Stimulated activated CD4-positive, alpha-beta T cell treated with anti-CD3 and anti-CD28 coated beads, Interleukin-4, amount 100 ng/mL, for 24 hours (primary cell): ENCODE data around the gene CCDC88C.

Experiments
- DNase-seq: peaks from one replicate; pipeline ENCODE4 v3.0.0-alpha.2; 2020

The CCDC88C gene

DNA sequence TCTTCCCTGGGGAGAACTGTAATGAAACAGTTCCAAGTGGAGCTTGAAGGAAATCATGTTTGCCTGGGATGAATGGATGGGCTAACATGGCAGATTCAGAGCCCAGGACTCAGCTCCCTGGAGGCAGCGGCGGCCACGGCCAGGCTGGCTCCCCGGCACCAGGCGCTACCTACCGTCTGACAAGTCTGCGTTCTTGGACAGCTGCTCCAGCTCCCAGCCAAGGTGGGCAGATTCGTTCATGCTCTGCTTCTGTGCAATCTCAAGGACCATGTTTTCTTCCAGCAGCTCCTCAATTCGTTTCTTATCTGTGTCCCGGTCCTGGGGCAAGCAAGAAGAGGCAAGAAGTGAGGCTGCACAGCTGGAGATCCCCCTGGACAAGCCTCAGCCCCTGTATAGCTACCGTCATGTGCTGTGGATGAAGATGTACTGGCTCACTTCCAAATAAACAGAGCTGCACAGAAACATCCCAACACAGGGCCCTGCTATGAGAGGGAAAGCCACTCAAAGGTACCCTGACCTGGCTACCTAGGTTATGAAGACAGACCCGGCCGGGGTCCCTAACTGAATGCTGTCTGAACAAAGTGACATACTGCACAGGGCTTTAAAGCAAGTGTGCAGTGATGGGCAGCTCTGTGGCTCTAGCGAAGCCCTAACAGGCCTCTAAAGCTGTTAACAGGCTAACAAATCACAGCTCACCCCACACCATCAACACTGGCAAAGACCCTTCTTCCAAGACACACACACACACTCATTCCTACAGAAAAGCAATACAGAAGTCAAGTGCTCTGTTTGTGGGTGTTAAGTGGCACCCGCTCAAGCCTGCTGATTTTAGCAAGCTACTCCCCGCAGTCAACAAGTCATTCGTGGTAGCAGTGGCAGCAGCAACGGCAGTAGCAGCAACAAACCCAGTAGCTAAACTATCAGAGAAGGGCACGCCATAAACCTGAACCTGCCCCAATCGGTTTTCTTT lies 92.7 kb downstream of the CCDC88C start:
- DNase-seq, result no peak

DNA sequence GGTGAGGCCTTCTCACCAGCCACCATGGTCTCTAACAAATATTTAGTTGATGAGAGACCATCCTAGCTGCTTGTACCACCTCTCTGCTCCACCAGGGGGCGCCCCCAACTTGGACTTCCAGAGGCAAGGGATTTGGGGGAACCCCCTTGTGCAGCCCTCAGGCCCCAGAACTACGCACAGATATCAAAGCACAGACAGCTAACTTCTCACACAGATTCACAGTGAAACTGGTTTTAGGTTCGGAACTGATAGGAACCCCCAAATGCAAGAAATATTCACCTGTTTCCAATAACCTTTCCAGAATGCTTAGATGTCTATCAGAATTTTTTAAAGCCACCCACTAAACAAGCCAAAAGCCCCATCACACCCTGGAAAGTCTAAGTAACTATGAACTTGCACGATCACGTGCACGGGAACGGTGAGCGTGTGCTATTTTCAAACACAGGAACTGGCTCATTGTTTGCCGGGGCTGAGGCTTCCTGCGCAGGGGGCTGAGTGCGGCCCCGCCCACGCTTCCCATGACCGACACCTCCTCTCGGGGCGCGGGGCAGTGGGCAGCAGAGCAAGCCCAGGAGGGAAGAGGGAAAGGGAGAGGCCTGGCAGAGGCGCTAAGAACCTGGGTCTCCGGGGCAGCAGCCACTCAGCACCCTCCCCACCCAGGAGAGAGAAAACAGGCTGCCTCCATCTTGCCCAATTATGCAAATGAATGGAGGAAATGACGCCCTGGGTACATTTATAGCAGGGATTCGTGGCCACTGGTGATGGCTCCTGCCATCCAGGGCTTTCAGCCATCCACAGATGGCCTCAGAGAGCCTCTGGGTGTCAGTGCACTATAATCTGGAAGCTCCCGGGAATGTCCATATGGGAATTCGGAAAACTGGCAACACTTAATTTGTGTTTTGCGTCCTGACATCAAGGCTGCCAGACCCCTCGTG lies 93.7 kb downstream of the CCDC88C start:
- peak; percentile 97 for DNase-seq

DNA sequence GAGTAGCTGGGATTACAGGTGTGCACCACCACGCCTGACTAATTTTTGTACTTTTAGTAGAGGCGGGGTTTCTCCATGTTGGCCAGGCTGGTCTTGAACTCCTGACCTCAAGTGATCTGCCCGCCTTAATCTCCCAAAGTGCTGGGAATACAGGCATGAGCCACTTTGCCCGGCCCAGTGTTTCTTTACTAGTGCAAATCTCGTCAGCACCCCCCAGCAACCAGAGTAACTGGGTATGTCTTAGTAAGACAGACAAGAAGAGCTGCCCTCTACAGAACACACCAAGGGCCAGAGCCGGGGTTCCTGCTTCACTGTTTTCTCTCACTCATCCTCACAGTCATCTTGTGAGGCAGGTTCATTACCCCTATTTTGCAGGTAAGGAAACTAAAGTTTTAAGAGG lies 94.6 kb downstream of the CCDC88C start:
- no peak for DNase-seq

DNA sequence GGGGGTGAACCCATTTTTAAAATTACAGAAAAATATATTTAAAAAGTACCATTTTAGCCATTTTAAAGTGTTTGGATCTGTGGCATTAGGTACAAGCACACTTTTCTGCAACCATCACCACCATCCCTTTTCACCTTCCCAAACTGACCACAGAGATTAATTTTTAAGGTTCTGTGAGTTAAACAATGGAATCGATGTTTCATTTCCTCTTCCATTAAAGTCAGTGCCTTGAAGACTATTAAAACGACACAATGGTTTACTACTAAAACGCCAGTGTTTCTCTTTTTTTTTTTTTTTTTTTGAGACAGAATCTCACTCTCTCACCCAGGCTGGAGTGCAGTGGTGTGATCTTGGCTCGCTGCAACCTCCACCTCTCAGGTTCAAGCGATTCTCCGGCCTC lies 95.0 kb downstream of the CCDC88C start:
- DNase-seq, result no peak

DNA sequence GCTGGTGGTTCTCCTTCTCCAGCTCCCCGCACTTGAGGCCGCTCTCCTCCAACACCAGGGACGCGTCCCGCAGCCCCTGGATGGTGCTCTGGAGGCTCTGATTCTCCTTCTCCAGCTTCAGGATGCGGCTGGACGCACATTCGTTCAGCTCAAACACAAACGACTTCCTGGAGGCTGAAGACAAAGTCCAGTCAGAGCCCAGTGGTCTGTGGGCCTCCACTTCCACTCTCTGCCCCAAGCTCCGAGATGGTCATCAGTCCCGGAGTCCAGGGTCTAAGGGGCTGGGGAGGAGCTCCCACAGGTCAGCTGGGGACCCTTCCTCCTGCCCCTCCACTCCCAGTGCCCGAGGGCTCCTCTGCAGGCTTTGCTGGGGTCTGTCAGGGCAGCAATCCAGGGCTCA lies 96.5 kb downstream of the CCDC88C start:
- no peak for DNase-seq

DNA sequence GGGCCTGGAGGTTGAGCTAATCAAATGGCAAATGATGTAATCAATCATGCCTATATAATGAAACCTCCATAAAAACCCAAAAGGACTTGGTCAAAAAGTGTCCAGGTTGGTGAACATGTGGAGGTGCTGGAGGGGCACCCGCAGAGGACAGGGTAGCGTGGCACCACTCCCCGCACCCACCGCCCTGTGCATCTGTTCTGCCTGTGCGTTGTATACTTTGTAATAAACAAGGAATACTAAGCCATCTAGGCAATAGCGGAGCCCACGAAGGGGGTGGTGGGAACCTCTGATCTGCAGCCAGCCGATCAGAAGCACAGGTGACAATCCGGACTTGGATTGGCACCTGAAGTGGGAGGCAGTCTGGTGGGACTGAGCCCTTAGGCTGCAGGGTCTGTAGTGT lies 97.4 kb downstream of the CCDC88C start:
- no peak for DNase-seq

DNA sequence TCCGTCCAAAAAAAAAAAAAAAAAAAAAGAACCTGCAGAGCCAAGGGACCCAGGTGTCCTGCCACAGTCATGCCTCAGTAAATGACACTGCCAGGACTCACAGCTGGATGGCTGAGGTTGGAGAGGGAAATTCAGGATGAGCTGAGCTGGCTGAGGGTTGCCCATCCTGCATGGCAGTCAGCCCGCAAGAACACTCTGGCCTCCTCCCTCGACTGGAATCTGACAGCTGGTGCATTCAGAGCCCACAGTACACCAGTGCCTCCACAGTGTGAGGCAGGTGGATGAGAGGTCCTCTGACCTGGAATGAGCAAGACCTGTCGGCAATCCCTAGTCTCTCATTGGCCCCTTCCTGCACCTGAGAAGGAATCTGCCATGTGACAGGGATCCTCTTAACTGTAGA lies 98.7 kb downstream of the CCDC88C start:
- no peak for DNase-seq

DNA sequence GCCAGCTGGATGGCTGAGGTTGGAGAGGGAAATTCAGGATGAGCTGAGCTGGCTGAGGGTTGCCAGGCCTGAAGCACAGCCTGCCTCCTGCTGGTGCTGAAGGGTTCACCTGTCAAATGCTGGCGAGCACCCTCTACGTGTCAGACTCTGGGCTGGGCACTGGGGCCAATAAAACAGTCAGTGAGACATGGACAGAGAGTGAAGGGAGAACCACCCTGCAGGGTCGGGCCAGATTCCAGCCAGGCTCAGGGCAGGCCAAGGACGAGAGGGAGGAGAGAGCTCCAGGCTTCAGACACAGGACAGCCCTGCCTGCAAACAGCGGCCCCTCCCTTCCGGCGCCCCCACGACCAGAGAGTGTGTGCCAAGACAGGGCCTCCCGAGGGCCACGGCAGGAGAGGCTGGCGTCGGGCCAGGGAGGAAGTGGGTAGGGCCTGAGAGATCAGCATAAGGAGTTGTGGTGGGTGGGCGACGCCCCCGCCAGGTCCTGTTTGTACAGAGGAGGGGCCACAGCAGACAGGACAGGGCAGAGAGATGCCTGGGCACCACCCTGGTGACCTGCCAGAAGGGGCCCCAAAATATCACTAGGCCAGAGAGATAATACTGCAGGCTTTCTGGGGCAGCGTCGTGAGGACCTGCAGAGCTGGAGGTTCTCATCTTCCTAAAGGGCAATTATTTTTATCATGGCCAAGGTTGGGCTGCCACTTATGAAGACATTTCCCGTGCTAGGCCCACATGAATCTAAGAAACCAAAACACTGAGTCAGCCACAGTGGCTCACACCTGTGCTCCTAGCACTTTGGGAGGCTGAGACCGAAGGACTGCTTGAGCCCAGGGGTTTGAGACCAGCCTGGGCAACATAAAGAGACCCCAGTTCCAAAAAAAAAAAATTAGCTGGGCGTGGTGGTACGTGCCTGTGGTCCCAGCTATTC lies 100.0 kb downstream of the CCDC88C start:
- DNase-seq, result peak; percentile 73

DNA sequence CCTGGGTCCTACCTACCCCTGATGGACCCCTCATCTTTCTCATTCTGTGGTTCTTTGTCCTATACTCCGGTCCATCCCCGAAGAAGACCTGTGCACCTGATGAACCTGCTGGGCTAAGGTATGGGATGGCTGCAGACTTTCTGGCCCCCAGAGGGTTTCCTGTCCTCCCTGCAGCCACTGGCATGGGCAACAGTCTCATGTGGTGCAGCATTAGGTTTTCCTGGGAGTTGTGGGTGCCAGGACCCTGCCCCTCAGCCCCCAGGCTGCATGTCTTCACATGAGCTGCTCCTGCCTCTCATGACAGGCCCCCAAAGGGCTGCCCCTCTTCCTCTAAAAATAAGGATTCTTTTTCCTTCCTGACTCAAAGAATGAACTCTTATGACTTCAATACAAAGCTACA lies 100.9 kb downstream of the CCDC88C start:
- DNase-seq, result no peak

DNA sequence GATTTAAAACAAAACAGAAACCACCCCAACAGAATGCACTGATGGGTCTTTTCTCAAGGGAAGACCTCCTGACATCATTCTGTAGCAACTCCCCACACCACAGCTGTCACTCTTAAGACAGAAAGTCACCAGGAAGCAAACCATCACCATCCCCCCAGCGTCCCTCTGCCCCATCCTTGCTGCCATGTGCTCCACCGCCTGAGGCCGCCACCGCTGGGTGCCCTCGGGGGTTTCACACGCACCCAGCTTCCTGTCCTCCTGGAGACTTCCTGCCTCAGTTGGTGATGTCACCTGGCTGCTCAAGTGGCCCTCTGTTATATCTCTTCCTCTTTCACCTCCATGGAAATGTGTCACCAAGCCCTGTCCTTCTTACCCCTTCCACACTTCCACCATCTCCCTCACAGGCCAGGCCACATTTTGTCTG lies 101.8 kb downstream of the CCDC88C start:
- peak; percentile 78 for DNase-seq

DNA sequence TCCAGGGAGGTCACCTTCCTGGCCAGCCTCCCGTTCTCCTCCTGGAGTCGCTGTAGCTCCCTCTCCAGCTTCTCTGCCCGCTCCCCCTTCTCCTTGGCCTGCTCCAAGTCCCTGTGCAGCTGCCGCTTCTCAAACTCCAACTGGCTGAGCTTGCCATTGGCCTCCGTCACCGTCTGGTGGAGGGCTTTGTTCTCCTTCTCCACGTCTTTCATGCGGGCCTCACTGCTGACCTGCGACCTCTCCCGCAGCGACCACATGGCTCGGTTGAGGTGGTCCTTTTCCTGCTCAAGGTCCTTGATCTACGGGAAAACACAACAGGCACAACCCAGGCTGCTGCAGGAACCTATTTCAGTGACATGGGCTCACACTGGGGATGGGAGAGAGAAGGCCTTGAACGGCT lies 103.8 kb downstream of the CCDC88C start:
- no peak for DNase-seq

DNA sequence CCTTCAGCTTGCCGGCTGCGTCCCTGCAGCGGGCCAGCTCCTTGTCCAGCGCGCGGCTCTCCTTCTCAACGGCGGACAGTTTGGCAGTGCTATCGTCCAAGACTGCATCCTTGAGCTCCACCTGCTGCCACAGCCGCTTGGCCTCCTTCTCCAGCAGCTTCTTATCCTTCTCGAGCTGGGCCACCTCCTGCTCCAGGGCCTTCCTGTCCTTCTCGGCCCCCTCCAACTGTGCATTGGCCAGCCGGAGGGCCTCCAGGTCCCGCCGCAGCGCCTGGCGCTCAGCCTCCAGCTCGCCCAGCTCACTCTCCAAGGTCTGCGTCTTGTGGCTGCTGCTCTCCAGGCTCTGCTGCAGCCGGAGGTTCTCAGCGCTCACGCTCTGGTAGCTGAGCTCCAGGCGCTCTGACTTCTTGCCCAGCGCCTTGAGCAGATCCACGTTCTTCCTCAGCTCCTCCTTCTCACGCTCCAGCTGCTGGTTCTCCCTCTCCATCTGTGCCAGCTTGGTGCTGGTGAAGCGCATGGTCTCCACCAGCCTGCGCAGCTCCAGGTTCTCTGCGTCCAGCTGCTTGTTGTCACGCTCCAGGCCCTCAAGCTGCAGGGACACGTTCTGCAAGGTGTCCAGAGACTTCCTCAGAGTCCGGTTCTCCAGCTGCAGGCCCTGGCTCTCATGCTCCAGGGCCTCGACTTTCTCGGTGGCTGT lies 104.3 kb downstream of the CCDC88C start:
- no peak for DNase-seq

DNA sequence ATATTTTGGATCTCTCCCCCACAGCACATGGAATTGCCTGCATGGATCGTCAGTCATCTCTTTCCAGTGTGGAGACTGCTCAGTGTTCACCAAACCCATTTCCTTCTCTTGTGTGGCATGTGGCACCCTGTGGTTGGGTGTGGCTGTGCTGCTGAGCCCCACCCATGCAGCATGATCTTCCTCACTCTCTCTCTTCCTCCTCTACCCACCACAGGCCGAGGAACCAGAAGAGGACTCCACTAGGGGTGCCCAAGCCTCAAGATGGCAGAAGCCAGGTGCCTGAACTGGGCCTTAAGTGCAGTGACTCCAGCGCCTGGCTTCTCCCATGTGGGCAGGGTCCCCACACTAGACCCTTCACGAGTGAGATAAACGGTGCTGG lies 106.3 kb downstream of the CCDC88C start:
- DNase-seq, result peak; percentile 39

DNA sequence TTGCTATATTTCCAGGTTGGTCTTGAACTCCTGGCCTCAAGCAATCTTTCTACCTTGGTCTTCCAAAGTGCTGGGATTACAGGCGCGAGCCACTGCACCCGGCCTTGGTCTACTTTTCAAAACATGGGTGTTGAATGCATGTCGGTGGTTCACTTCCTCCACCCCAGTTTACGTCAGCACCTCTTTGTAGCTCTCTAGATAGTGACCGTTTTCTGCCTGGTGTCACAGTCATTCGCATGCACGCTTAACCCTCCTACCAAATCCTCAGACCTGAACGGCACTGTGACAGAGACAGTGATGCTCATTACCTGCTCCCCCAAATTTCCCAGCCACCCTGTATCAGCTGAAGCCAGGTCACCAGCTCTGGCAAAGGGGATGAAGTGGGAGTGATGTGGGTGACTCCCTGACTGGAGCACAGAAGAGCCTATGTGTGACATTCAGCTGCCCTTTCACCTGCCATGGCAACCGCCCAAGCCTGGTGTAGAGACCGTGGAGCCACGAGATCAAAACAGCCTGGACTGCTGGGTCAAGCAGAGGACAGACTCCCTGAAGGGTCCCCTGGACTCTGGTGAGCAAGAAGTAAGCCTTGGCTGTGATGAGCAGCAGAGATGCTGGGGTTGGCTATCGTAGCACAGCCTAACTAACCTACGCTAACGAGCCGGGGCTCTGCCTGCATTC lies 106.9 kb downstream of the CCDC88C start:
- peak; percentile 32 for DNase-seq

DNA sequence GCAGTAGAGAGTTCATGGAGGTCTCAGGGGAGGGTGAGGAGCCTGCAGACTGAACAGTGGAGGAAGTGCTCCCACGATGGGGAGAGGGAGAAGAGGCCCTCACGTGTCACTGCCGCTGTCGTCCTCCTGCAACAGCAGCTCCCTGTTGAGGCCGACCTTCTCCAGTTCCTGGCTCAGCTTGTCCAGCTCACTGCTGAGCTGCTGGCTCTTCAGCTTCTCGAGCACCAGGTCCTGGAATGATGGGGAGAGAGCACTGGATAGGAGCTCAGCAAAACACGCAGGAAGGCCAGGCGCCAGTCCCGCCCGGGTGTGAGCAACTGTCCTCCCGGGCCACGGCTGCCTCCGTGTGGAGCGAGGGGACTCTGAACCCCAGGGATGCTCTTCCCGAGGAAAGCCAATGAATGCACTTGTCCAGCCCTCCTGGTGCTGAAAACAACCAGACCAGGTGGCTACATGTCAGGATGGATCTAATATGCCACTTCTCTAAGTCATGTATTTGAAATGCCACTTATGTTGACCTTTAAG lies 107.8 kb downstream of the CCDC88C start:
- DNase-seq, result no peak

DNA sequence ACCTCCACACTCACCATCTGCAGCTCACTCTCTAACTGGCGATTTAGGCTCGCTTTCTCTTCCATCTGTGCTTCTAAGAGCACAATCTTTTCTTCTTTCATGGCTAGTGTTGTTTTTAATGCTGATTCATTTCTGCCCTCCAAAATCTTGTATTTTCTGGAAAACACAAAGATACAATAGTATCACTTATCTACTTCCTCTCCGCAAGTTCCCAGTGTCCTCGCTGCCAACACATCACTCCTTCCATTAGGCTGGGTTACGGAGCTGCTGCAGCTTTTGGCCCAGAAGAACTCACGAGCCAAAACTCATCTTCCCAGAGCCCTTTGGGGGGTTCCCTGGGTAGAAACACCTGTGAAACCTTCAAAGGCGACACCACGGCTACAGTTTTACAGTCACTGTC lies 109.3 kb downstream of the CCDC88C start:
- DNase-seq, result no peak

DNA sequence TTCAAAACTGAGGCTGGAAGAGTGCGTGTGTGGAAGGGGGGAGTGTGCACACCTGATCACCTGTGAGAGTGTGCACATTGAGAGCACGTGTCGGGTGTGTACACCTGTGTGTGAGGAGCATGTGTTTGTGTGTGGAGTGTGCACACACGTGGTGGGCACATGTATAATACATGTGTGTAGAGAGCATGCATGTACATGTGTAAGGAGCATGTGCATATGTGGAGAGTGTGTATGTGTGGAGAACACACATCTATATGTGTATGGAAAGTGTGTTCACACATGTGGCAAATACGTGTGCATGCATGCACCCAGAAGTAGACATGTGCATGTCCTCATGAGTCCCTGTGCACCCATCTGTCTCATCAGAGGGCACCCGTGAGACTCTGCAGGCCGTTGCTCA lies 110.0 kb downstream of the CCDC88C start:
- DNase-seq, result no peak

DNA sequence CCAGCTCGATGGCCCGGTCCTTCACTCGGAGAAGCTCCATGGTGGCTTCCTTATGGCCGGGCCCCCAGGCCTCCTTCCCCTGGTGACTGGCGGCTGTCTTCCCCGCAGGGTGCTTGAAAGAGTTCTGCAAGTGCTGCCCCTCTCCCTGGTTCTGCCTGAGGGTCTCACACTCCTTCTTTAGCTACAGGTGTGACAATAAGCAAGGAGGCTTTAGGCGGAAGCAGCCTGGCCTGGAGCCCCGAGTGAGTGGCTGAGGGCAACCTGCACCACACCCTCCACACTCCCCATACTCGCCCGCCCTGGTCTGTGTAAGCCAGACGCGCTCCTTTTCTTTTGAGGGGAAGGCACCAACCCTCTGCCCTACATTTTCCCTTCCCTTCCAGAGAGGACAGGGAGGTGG lies 110.6 kb downstream of the CCDC88C start:
- DNase-seq, result no peak

DNA sequence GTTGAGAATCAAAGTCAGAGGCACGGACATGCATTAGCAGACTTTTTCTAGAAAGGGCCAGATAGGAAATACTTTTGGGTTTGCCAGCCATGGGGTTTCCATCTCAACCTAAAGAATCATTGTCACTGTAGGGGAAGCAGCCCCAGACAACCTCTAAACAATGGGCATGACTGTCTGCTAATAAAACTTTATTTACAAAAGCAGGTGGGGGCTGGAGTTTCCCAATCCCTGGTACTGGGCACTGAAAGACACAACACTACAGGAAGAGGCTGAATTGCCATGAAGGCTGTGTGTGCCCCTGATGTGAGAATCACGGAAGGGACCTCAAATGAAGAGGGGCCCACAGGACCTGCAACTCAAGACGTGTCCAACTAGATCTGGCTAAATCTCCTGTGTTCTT lies 111.1 kb downstream of the CCDC88C start:
- DNase-seq, result no peak

DNA sequence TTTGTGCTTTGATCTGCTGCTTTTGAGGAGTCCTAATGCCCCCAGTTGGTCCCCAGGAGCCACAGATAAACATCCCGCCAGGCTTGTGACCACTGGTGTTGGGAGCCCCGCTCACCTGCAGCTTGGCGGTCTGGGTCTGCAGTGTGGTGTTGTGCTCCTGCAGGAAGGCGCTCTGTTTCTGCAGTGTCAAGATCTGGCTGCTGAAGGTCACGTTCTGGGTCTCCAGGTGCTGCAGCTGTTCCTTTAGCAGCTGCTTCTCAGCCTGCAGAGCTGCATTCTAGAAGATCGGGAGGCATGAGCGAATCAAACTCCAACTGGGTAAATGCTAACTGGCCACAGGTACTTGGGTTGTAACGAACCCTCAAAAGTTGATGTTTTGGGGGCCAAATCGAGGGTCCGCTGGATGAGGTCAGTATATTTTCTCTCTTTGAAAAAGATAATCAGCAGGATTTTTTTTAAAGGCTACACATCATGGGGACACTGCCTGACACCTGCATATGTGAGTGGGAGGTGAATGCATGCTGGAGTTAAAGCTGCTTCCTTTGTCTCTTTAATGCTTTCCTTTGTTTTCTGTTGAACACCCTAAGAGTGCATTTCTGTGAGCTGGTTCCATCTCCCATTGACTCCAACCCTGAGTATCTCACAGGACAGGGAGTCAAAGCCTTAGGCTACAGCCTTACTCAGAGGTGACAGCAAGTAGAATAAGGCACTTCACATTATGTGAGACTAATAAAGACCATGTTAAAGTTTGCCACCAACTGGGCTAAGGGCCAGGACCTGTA lies 111.8 kb downstream of the CCDC88C start:
- DNase-seq, result no peak

DNA sequence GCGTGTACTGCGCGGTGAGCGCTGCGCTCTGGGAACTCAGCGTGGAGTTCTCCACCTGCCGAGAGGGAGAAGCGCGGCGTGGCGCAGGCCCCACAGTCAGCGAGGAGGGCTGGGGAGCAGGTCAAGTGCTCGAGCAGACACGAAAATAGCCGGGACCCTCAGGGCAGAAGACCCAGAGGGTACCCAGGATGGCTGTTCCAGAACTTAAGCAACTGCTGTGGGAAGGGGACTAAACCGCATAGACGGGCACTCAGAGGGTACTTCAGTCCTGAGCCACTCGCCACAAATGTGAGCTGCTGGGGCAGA lies 113.7 kb downstream of the CCDC88C start:
- no peak for DNase-seq
